Endothelial cell of umbilical vein (primary cell): ENCODE results near the gene DEUP1. TPM values are rescaled to one million over a fixed set of nuclear protein-coding genes. Genes with fewer than 3 reads are reported as not detected.

Experiments used
- BruUV-seq: library from RNA; stranded (reverse); fragments of 400-500 nt; replicated peaks from 2 replicates; lab custom pipeline; 2021; lab: Mats Ljungman, UMichigan
- CTCF ChIA-PET: fragments of 300-600, 350-600 bp; sonication (Branson Sonifier 250); formaldehyde crosslinking; loops from one replicate; lab custom pipeline; 2021; ENCODE audit warnings: antibody characterized with exemption, inconsistent platforms; lab: Charles Lee
- POLR2A ChIA-PET: fragments of 300-600, 350-600 bp; sonication (Branson Sonifier 250); formaldehyde crosslinking; loops from one replicate; lab custom pipeline; 2021; ENCODE audit warnings: antibody characterized with exemption, inconsistent platforms; lab: Charles Lee
- DNase-seq: peaks from one replicate; pipeline ENCODE4 v3.0.0-alpha.2; 2011; ENCODE audit warnings: low read depth, low spot score
- FAIRE-seq: peaks from 2 replicates; lab custom pipeline; 2011; peaks lifted over from hg19 to GRCh38; lab: Jason Lieb, UNC
- H2AFZ ChIP-seq: 2 replicates; pipeline ENCODE4 v1.6.0; 2012; ENCODE audit warnings: low read depth, low read length, control low read depth, inconsistent platforms
- H3K27ac ChIP-seq: 2 replicates; pipeline ENCODE4 v1.5.1; 2011; ENCODE audit warnings: low read depth, mild to moderate bottlenecking, control low read depth, low read length, moderate library complexity; ENCODE audit not compliant: insufficient read depth
- H3K27me3 ChIP-seq, 2 experiments: 2 replicates each; pipeline versions ENCODE4 v1.6.0 to v1.6.1; 2011; ENCODE audit warnings: low read length in 2 of 2, mixed read lengths in 1 of 2; ENCODE audit not compliant: control insufficient read depth in 2 of 2, insufficient read depth in 2 of 2
- H3K36me3 ChIP-seq, 2 experiments: 2 replicates in 1 of 2; 3 replicates in 1 of 2; pipeline ENCODE4 v1.5.1; 2011; ENCODE audit warnings: low read length in 2 of 2, mild to moderate bottlenecking in 1 of 2, moderate library complexity in 1 of 2; ENCODE audit not compliant: control insufficient read depth in 2 of 2, insufficient read depth in 2 of 2; ENCODE audit errors: extremely low read depth in 1 of 2
- H3K4me1 ChIP-seq: 3 replicates; pipeline ENCODE4 v1.5.1; 2011; ENCODE audit warnings: mild to moderate bottlenecking, low read length; ENCODE audit not compliant: control insufficient read depth, insufficient read depth; ENCODE audit errors: extremely low read depth
- H3K4me2 ChIP-seq: 2 replicates; pipeline ENCODE4 v1.6.1; 2011; ENCODE audit warnings: low read length, control low read depth, mixed read lengths; ENCODE audit not compliant: insufficient read depth
- H3K4me3 ChIP-seq, 3 experiments: fragments of 200-600 bp in 1 of 3; sonication (generic), shearing (Covaris generic) in 1 of 3; replicated peaks in 1 of 3; 2 replicates each; pipeline ENCODE4 v1.5.1; 2011 to 2016; ENCODE audit warnings: control low read depth in 3 of 3, low read length in 3 of 3, mild to moderate bottlenecking in 2 of 3, inconsistent platforms in 1 of 3, low read depth in 1 of 3, moderate library complexity in 1 of 3; ENCODE audit not compliant: insufficient read depth in 1 of 3
- H3K79me2 ChIP-seq: 2 replicates; pipeline ENCODE4 v1.6.0; 2012; ENCODE audit warnings: low read length, inconsistent platforms; ENCODE audit not compliant: control insufficient read depth, insufficient read depth
- H3K9ac ChIP-seq: replicated peaks from 2 replicates; pipeline ENCODE3; 2011; ENCODE audit warnings: low read length, control low read depth; ENCODE audit not compliant: insufficient read depth; ENCODE audit errors: extremely low read depth
- H3K9me1 ChIP-seq: replicated peaks from 3 replicates; pipeline ENCODE4 v1.6.0; 2011; ENCODE audit warnings: mild to moderate bottlenecking, low read length; ENCODE audit not compliant: control insufficient read depth, insufficient read depth; ENCODE audit errors: extremely low read depth
- H3K9me3 ChIP-seq: replicated peaks from 2 replicates; pipeline ENCODE4 v1.5.1; 2012; ENCODE audit warnings: low read length, inconsistent platforms; ENCODE audit not compliant: control insufficient read depth, insufficient read depth
- H4K20me1 ChIP-seq: replicated peaks from 2 replicates; pipeline ENCODE3; 2011; ENCODE audit warnings: mild to moderate bottlenecking, low read length; ENCODE audit not compliant: control insufficient read depth, insufficient read depth; ENCODE audit errors: extremely low read depth
- EZH2 ChIP-seq: IDR thresholded peaks from 2 replicates; pipeline ENCODE4 v1.6.1; 2012; ENCODE audit warnings: borderline replicate concordance, low read depth, mild to moderate bottlenecking, moderate library complexity, low read length, inconsistent platforms; ENCODE audit not compliant: severe bottlenecking
- FOS ChIP-seq: IDR thresholded peaks from 2 replicates; pipeline ENCODE4 v1.6.1; 2011; ENCODE audit warnings: mild to moderate bottlenecking, low read length, moderate library complexity, borderline replicate concordance; ENCODE audit not compliant: insufficient read depth
- GATA2 ChIP-seq: IDR thresholded peaks from 2 replicates; pipeline ENCODE4 v1.7.0; 2011; ENCODE audit warnings: low read depth, mild to moderate bottlenecking, moderate library complexity, mixed read lengths, low read length; ENCODE audit not compliant: insufficient read length, insufficient read depth
- JUN ChIP-seq: IDR thresholded peaks from 2 replicates; pipeline ENCODE4 v1.6.1; 2011; ENCODE audit warnings: borderline replicate concordance, low read depth; ENCODE audit not compliant: insufficient read length, insufficient read depth
- MYC ChIP-seq: IDR thresholded peaks from one replicate; pipeline ENCODE4 v1.6.1; 2011; ENCODE audit warnings: mild to moderate bottlenecking, low read depth, low read length
- POLR2A ChIP-seq: IDR thresholded peaks from 2 replicates; pipeline ENCODE4 v1.6.1; 2012; ENCODE audit warnings: low read depth, mild to moderate bottlenecking, control low read depth, low read length
- POLR2AphosphoS5 ChIP-seq: IDR thresholded peaks from 2 replicates; pipeline ENCODE4 v1.6.1; 2012; ENCODE audit warnings: low read depth, mild to moderate bottlenecking, control low read depth, low read length, moderate library complexity; ENCODE audit not compliant: insufficient read depth
- dilution Hi-C: fragments of 300-500 bp; cut with MboI; formaldehyde crosslinking; loops from one replicate; pipeline ENCODE4 v1.15.0; 2019; ENCODE audit warnings: low sequenced_read_pairs; ENCODE audit not compliant: extremely low pct_ligation_motif_present
- intact Hi-C: fragments of 100-400 bp; cut with micrococcal nuclease; formaldehyde crosslinking; loops from one replicate; pipeline ENCODE4 v1.10.0; 2022
- polyA plus RNA-seq, 4 experiments: library from polyadenylated mRNA; depleted of rRNA in 3 of 4; stranded (reverse) in 3 of 4; unstranded in 1 of 4; fragments of >200 nt; gene quantifications; 2 replicates each; pipeline versions ENCODE4 v1.2.1 to v1.2.3, GENCODE V29; 2011 to 2012; ENCODE audit warnings: missing spikeins in 1 of 4
- total RNA-seq: library from RNA; stranded (reverse); gene quantifications from 2 replicates; pipeline ENCODE4 v1.2.3, GENCODE V29; 2021
- TF ChIP-seq, protein P1 (sequence below), 2 donors: IDR thresholded peaks; 1 replicate in 1 of 2; 2 replicates in 1 of 2; pipeline ENCODE4 v1.5.1; 2011; ENCODE audit warnings: low read length in 2 of 2, mild to moderate bottlenecking in 2 of 2, moderate library complexity in 2 of 2, control low read depth in 1 of 2, inconsistent platforms in 1 of 2, low read depth in 1 of 2; ENCODE audit not compliant: insufficient read depth in 1 of 2; ENCODE audit errors: extremely low read depth in 1 of 2
- TF ChIP-seq, protein P2 (sequence below): IDR thresholded peaks from 2 replicates; pipeline ENCODE4 v1.6.1; 2011; ENCODE audit not compliant: insufficient read depth, insufficient read length

Gene DEUP1
- total and polyA plus RNA-seq, 2 donors (not counting 3 experiments of a cell fraction or from before 2014, with no cell fraction given), result not detected

GRCh38 chr11:93348930-93349329 lies 18.4 kb downstream of the DEUP1 start:
- Histone ChIP-seq H3K4me2 (no peak overlapping the region), H3K27ac (no peak overlapping the region), H3K9me3 (no peaks in the 10 kb centered on the region), H3K9ac (no peak overlapping the region), H3K27me3 (no peaks in the 10 kb centered on the region), H2AFZ (no peak overlapping the region), H3K79me2 (no peaks in the 10 kb centered on the region), H3K9me1 (no peaks in the 10 kb centered on the region), H3K36me3 (no peaks in the 10 kb centered on the region), H3K4me3 (no peak overlapping the region), H3K4me1 (no peaks in the 10 kb centered on the region), H4K20me1 (no peaks in the 10 kb centered on the region)
- DNase-seq (no peak), FAIRE-seq (no peak)
- TF ChIP-seq POLR2A, result no peak
- TF ChIP-seq FOS, result no peak
- no peak for TF ChIP-seq GATA2
- TF ChIP-seq, protein P1, sequence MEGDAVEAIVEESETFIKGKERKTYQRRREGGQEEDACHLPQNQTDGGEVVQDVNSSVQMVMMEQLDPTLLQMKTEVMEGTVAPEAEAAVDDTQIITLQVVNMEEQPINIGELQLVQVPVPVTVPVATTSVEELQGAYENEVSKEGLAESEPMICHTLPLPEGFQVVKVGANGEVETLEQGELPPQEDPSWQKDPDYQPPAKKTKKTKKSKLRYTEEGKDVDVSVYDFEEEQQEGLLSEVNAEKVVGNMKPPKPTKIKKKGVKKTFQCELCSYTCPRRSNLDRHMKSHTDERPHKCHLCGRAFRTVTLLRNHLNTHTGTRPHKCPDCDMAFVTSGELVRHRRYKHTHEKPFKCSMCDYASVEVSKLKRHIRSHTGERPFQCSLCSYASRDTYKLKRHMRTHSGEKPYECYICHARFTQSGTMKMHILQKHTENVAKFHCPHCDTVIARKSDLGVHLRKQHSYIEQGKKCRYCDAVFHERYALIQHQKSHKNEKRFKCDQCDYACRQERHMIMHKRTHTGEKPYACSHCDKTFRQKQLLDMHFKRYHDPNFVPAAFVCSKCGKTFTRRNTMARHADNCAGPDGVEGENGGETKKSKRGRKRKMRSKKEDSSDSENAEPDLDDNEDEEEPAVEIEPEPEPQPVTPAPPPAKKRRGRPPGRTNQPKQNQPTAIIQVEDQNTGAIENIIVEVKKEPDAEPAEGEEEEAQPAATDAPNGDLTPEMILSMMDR (IDR thresholded peaks at IDR 0.05; ENCODE audit: extremely low read depth in 1 of 2, insufficient read depth in 1 of 2, low read depth in 1 of 2, low read length in 2 of 2), result no peak
- TF ChIP-seq MYC, result no peak
- no peak for TF ChIP-seq JUN
- no peak for TF ChIP-seq EZH2
- no peak for TF ChIP-seq POLR2AphosphoS5
- TF ChIP-seq, protein P2, sequence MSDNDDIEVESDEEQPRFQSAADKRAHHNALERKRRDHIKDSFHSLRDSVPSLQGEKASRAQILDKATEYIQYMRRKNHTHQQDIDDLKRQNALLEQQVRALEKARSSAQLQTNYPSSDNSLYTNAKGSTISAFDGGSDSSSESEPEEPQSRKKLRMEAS, result no peak
- ChIA-PET POLR2A (no interaction called here), CTCF (interaction anchor here (1.1 kb wide), 1 partner anchor 8 kb away, joined by 4 read pairs; no protein-coding TSS in a partner anchor)
- intact Hi-C loops, result no loop called here
- BruUV-seq, result no TSS peak
- dilution Hi-C loops, result no loop called here
